ENCODE results near the gene KRTAP21-1.

DNA sequence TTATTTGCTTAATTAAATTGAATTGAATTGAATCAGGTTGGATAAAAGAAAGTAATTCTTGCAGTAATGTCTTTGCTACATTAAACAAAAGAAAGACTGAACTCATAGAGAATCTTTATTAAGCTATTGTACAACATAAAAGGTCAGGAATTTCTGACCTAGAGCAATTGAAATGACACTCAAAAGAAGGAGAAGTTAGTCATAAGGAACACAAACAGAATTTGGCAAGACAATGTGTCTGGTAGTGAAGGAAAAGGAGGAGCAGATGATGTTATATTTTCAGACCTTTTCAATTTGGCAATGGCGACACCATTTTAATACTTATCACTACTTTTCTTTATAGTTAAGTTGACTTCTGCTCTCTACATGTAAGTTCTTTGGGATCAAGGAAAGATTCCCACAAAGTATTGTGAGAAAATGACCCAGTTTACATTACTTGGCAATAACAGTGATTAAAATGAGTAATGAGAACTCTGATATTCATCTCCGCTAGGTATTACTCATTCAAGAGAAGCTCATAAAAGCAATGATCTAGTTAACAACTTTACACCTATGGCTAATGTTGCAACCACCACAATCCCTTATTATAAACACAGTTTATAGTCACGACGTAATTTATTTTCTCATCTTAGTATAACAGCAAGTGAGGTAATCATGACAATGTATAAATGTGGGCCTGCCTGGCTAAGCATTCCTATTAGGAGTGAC, 14.7 kb upstream of the KRTAP21-1 start:
- TF ChIP-seq CREB1 (IDR thresholded peaks at IDR 0.05; ENCODE audit: low read depth) (no peak), TEAD4 (IDR thresholded peaks at IDR 0.05) (no peak), RAD21 (IDR thresholded peaks at IDR 0.05; ENCODE audit: low read depth) (no peak), EP300 (IDR thresholded peaks at IDR 0.05; ENCODE audit: borderline replicate concordance) (no peak), TCF12 (IDR thresholded peaks at IDR 0.05; ENCODE audit: low read depth) (no peak), YY1 (IDR thresholded peaks at IDR 0.05; ENCODE audit: low read depth) (no peak), EGR1 (IDR thresholded peaks at IDR 0.05) (no peak)
- TF ChIP-seq, protein P1, sequence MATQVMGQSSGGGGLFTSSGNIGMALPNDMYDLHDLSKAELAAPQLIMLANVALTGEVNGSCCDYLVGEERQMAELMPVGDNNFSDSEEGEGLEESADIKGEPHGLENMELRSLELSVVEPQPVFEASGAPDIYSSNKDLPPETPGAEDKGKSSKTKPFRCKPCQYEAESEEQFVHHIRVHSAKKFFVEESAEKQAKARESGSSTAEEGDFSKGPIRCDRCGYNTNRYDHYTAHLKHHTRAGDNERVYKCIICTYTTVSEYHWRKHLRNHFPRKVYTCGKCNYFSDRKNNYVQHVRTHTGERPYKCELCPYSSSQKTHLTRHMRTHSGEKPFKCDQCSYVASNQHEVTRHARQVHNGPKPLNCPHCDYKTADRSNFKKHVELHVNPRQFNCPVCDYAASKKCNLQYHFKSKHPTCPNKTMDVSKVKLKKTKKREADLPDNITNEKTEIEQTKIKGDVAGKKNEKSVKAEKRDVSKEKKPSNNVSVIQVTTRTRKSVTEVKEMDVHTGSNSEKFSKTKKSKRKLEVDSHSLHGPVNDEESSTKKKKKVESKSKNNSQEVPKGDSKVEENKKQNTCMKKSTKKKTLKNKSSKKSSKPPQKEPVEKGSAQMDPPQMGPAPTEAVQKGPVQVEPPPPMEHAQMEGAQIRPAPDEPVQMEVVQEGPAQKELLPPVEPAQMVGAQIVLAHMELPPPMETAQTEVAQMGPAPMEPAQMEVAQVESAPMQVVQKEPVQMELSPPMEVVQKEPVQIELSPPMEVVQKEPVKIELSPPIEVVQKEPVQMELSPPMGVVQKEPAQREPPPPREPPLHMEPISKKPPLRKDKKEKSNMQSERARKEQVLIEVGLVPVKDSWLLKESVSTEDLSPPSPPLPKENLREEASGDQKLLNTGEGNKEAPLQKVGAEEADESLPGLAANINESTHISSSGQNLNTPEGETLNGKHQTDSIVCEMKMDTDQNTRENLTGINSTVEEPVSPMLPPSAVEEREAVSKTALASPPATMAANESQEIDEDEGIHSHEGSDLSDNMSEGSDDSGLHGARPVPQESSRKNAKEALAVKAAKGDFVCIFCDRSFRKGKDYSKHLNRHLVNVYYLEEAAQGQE (IDR thresholded peaks at IDR 0.05; ENCODE audit: low read depth), result no peak
- TF ChIP-seq, protein P2, sequence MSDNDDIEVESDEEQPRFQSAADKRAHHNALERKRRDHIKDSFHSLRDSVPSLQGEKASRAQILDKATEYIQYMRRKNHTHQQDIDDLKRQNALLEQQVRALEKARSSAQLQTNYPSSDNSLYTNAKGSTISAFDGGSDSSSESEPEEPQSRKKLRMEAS (IDR thresholded peaks at IDR 0.05), result no peak
